HEK293 (cell line): ENCODE data around the gene ARID5A.

Experiments used
- CTCF ChIA-PET: fragments of 350-600 bp; formaldehyde crosslinking; extraction: SDS; loops from one replicate; lab custom pipeline; 2021; ENCODE audit warnings: antibody characterized with exemption; lab: Yijun Ruan, JAX
- POLR2A ChIA-PET: fragments of 300-600 bp; formaldehyde crosslinking; extraction: SDS; loops from one replicate; lab custom pipeline; 2020; ENCODE audit warnings: antibody characterized with exemption, inconsistent platforms; lab: Yijun Ruan, JAX
- H3K27ac ChIP-seq: fragments of 200-500 bp; sonication (Bioruptor generic); 2 replicates; pipeline ENCODE4 v1.5.1; 2014; ENCODE audit warnings: low read depth, low read length, control low read depth, inconsistent platforms; ENCODE audit errors: extremely low read depth
- H3K36me3 ChIP-seq, 2 experiments: fragments of 200-500 bp in 1 of 2; sonication (Bioruptor generic) in 1 of 2; 1 replicate in 1 of 2; 2 replicates in 1 of 2; pipeline ENCODE4 v1.5.1; 2014 to 2017; ENCODE audit warnings: inconsistent platforms in 2 of 2, low read length in 2 of 2; ENCODE audit not compliant: control insufficient read depth in 2 of 2, insufficient read depth in 1 of 2
- H3K4me1 ChIP-seq: fragments of 200-500 bp; sonication (Bioruptor generic); 2 replicates; pipeline ENCODE4 v1.5.1; 2014; ENCODE audit warnings: mild to moderate bottlenecking, low read length, inconsistent platforms; ENCODE audit not compliant: control insufficient read depth, insufficient read depth
- H3K4me3 ChIP-seq: 2 replicates; pipeline ENCODE4 v1.5.1; 2011; ENCODE audit warnings: low read depth, mild to moderate bottlenecking, control low read depth, low read length, moderate library complexity
- H3K9me3 ChIP-seq: fragments of 200-500 bp; sonication (Bioruptor generic); 2 replicates; pipeline ENCODE4 v1.5.1; 2014; ENCODE audit warnings: low read depth, low read length, inconsistent platforms; ENCODE audit not compliant: control insufficient read depth, insufficient read depth
- EGR2 ChIP-seq: fragments of 450-650 bp; formaldehyde crosslinking; IDR thresholded peaks from 2 replicates; pipeline ENCODE4 v1.5.1; 2016; ENCODE audit warnings: low read depth, missing biosample characterization, missing genetic modification characterization
- FEZF1 ChIP-seq: fragments of 450-650 bp; formaldehyde crosslinking; IDR thresholded peaks from 2 replicates; pipeline ENCODE4 v1.5.1; 2016; ENCODE audit warnings: missing biosample characterization, missing genetic modification characterization
- YY1 ChIP-seq: fragments of 450-650 bp; formaldehyde crosslinking; IDR thresholded peaks from 2 replicates; pipeline ENCODE4 v1.5.1; 2018; ENCODE audit warnings: missing biosample characterization, missing genetic modification characterization
- ZBTB1 ChIP-seq: fragments of 450-650 bp; formaldehyde crosslinking; IDR thresholded peaks from 2 replicates; pipeline ENCODE4 v1.5.1; 2016; ENCODE audit warnings: missing biosample characterization, missing genetic modification characterization
- ZFHX2 ChIP-seq: fragments of 450-650 bp; formaldehyde crosslinking; conservative IDR thresholded peaks from 2 replicates; pipeline ENCODE4 v1.5.1; 2016; ENCODE audit warnings: missing biosample characterization, missing genetic modification characterization
- ZNF239 ChIP-seq: fragments of 450-650 bp; formaldehyde crosslinking; IDR thresholded peaks from 2 replicates; pipeline ENCODE4 v1.5.1; 2016; ENCODE audit warnings: missing biosample characterization, missing genetic modification characterization
- ZNF341 ChIP-seq: fragments of 450-650 bp; formaldehyde crosslinking; IDR thresholded peaks from 2 replicates; pipeline ENCODE4; 2016; ENCODE audit warnings: low read depth, missing biosample characterization, missing genetic modification characterization
- ZNF366 ChIP-seq: fragments of 450-650 bp; formaldehyde crosslinking; conservative IDR thresholded peaks from 2 replicates; pipeline ENCODE4 v1.5.1; 2016; ENCODE audit warnings: missing biosample characterization, missing genetic modification characterization
- ZNF514 ChIP-seq: fragments of 450-650 bp; formaldehyde crosslinking; IDR thresholded peaks from 2 replicates; pipeline ENCODE4 v1.5.1; 2016; ENCODE audit warnings: missing biosample characterization, missing genetic modification characterization
- ZNF571 ChIP-seq: fragments of 450-650 bp; formaldehyde crosslinking; IDR thresholded peaks from 2 replicates; pipeline ENCODE4 v1.5.0; 2017; ENCODE audit warnings: missing biosample characterization, missing genetic modification characterization
- ZNF621 ChIP-seq: fragments of 450-650 bp; formaldehyde crosslinking; IDR thresholded peaks from 2 replicates; pipeline ENCODE4 v1.5.1; 2017; ENCODE audit warnings: missing biosample characterization, missing genetic modification characterization
- ZNF747 ChIP-seq: fragments of 450-650 bp; formaldehyde crosslinking; IDR thresholded peaks from 2 replicates; pipeline ENCODE4 v1.5.1; 2016; ENCODE audit warnings: missing biosample characterization, missing genetic modification characterization
- ZNF777 ChIP-seq: fragments of 450-650 bp; formaldehyde crosslinking; IDR thresholded peaks from 2 replicates; pipeline ENCODE4 v1.5.1; 2017; ENCODE audit warnings: missing biosample characterization, missing genetic modification characterization, borderline replicate concordance
- ZSCAN16 ChIP-seq: fragments of 450-650 bp; formaldehyde crosslinking; IDR thresholded peaks from 2 replicates; pipeline ENCODE4 v1.5.1; 2016; ENCODE audit warnings: missing biosample characterization, missing genetic modification characterization
- TF ChIP-seq, protein P1 (sequence below): fragments of 450-650 bp; formaldehyde crosslinking; IDR thresholded peaks from 2 replicates; pipeline ENCODE4 v1.5.1; 2017; ENCODE audit warnings: missing biosample characterization, missing genetic modification characterization
- TF ChIP-seq, protein P2 (sequence below): fragments of 450-650 bp; formaldehyde crosslinking; IDR thresholded peaks from 2 replicates; pipeline ENCODE4 v1.5.1; 2016; ENCODE audit warnings: missing biosample characterization, missing genetic modification characterization
- TF ChIP-seq, protein P3 (sequence below): fragments of 450-650 bp; formaldehyde crosslinking; IDR thresholded peaks from 2 replicates; pipeline ENCODE4 v1.5.1; 2016; ENCODE audit warnings: missing biosample characterization, missing genetic modification characterization
- TF ChIP-seq, protein P4 (sequence below): fragments of 450-650 bp; formaldehyde crosslinking; IDR thresholded peaks from 2 replicates; pipeline ENCODE4; 2016; ENCODE audit warnings: missing biosample characterization, missing genetic modification characterization
- TF ChIP-seq, protein P5 (sequence below): fragments of 450-650 bp; formaldehyde crosslinking; IDR thresholded peaks from 2 replicates; pipeline ENCODE4 v1.5.1; 2016; ENCODE audit warnings: missing biosample characterization, missing genetic modification characterization
- TF ChIP-seq, protein P6 (sequence below): fragments of 450-650 bp; formaldehyde crosslinking; IDR thresholded peaks from 2 replicates; pipeline ENCODE4 v1.5.1; 2016; ENCODE audit warnings: missing biosample characterization, missing genetic modification characterization

The ARID5A gene

DNA sequence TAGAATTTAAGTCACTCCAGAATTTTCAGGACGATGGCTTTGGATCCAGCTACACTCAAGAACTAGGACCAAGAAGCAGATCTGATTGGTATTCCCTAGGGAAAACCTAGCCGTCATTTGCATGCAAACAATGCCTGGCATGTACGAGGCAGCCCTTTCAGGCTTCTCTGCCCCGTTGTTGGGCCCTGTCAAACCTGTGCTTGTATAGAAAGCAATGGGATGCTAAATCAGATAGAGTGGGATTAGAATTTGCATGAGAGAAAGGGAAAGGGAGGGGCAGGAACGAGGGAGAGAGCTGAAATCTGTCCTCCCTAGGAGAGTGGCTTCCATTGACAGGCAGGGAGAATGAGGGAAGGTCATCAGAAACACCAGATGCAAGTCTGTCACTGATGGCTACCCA, 28.6 kb downstream of the ARID5A start (continued):
- TF ChIP-seq, protein P1, sequence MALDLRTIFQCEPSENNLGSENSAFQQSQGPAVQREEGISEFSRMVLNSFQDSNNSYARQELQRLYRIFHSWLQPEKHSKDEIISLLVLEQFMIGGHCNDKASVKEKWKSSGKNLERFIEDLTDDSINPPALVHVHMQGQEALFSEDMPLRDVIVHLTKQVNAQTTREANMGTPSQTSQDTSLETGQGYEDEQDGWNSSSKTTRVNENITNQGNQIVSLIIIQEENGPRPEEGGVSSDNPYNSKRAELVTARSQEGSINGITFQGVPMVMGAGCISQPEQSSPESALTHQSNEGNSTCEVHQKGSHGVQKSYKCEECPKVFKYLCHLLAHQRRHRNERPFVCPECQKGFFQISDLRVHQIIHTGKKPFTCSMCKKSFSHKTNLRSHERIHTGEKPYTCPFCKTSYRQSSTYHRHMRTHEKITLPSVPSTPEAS (tag by site-specific recombination) = no peak
- TF ChIP-seq, all 188 proteins: peak for 0

DNA sequence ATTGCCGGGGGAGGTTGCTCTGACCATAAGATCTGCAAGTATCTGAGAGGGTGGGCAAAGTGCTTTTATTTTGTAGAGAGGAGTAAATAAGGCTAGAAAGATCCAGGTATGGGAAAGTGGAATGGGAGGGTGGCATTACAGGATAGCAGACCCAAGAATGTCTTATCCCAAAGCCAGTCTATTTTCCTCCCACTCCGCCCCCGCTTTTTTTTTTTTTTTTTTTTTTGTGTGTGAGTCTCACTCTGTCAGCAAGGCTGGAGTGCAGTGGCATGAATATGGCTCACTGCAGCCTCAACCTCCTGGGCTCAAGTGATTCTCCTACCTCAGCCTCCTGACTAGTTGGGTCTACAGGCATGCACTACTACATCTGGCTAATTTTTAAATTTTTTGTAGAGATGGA, 31.5 kb downstream of the ARID5A start:
- no peak overlapping the region for H3K27ac ChIP-seq
- TF ChIP-seq, protein P2, sequence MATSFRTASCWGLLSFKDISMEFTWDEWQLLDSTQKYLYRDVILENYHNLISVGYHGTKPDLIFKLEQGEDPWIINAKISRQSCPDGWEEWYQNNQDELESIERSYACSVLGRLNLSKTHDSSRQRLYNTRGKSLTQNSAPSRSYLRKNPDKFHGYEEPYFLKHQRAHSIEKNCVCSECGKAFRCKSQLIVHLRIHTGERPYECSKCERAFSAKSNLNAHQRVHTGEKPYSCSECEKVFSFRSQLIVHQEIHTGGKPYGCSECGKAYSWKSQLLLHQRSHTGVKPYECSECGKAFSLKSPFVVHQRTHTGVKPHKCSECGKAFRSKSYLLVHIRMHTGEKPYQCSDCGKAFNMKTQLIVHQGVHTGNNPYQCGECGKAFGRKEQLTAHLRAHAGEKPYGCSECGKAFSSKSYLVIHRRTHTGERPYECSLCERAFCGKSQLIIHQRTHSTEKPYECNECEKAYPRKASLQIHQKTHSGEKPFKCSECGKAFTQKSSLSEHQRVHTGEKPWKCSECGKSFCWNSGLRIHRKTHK (tag by site-specific recombination) = no peak
- TF ChIP-seq EGR2 (tag by site-specific recombination) (peak; percentile 82), ZNF341 (tag by site-specific recombination) (no peak), ZFHX2 (tag by site-specific recombination) (peak; percentile 79)
- TF ChIP-seq, protein P3, sequence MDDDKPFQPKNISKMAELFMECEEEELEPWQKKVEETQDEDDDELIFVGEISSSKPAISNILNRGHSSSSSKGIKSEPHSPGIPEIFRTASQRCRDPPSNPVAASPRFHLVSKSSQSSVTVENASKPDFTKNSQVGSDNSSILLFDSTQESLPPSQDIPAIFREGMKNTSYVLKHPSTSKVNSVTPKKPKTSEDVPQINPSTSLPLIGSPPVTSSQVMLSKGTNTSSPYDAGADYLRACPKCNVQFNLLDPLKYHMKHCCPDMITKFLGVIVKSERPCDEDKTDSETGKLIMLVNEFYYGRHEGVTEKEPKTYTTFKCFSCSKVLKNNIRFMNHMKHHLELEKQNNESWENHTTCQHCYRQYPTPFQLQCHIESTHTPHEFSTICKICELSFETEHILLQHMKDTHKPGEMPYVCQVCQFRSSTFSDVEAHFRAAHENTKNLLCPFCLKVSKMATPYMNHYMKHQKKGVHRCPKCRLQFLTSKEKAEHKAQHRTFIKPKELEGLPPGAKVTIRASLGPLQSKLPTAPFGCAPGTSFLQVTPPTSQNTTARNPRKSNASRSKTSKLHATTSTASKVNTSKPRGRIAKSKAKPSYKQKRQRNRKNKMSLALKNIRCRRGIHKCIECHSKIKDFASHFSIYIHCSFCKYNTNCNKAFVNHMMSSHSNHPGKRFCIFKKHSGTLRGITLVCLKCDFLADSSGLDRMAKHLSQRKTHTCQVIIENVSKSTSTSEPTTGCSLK (tag by site-specific recombination) = no peak
- TF ChIP-seq, all 188 proteins: peak for 2
- CTCF ChIA-PET = no interaction called here
- H3K4me3 ChIP-seq = no peak overlapping the region
- POLR2A ChIA-PET = no interaction called here
- H3K9me3 ChIP-seq = no peaks in the 10 kb centered on the region
- no peaks in the 10 kb centered on the region for H3K4me1 ChIP-seq
- H3K36me3 ChIP-seq = no peaks in the 10 kb centered on the region

DNA sequence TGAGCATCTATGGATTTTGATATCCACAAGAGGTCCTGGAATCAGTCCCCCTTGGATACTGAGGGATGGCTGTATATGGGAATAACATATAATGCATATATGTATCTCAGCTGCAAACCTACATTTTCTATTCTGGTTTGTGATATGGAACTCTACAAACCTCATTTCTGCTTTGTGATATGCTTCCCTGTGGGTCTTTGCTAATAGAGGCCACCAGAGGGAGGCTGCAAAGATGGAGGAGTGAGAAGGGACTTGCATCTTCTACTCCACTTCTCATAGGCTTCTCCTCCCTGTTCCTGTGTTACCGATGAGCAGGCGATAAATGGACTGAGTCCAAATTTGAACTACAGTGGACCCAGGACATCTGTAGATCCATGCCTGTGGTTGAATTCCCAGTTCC, 37.8 kb downstream of the ARID5A start:
- CTCF ChIA-PET = no interaction called here
- TF ChIP-seq ZNF777 (tag by site-specific recombination) = no peak
- no peak for TF ChIP-seq ZNF621 (tag by site-specific recombination)
- TF ChIP-seq ZBTB1 (tag by site-specific recombination) = no peak
- Histone ChIP-seq H3K4me3 (no peak overlapping the region), H3K4me1 (no peaks in the 10 kb centered on the region), H3K36me3 (no peaks in the 10 kb centered on the region), H3K9me3 (no peaks in the 10 kb centered on the region), H3K27ac (no peak overlapping the region)
- POLR2A ChIA-PET = no interaction called here

DNA sequence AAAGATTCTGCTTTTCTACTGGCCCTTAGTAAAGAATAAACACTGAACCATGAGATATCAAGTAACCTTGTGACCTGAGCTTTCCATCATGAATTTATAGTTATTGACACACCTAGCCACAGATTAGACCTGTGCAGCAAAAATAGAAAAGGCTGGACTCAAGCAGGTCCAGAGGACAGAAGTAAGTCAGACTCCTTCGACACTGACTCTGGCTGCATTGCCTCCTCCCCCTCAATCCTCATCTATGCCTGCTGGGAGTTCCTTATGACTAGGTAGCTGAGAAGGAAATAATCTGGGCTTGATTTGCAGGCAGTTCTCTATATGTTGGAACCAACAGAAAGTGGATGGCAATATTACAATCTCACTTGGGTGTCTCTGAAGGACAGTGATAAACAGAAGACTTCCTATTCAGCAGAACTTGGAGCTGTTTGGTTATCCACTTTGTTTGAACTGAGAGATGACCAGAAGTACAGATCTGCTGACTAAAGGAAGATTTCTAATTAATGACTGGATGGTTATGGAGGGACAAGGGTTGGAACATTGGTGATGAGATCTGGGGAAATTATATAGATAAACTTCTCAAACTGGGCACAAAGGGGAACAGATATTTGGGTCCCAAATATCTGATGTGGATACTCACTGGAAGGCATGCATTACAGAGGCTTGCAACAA, 39.4 kb downstream of the ARID5A start:
- POLR2A ChIA-PET = no interaction called here
- TF ChIP-seq ZNF571 (tag by site-specific recombination) (no peak), ZSCAN16 (tag by site-specific recombination) (no peak), ZNF239 (tag by site-specific recombination) (no peak), YY1 (no peak), ZNF747 (no peak), ZNF366 (tag by site-specific recombination) (no peak), FEZF1 (tag by site-specific recombination) (no peak), ZNF514 (tag by site-specific recombination) (no peak)
- TF ChIP-seq, protein P4, sequence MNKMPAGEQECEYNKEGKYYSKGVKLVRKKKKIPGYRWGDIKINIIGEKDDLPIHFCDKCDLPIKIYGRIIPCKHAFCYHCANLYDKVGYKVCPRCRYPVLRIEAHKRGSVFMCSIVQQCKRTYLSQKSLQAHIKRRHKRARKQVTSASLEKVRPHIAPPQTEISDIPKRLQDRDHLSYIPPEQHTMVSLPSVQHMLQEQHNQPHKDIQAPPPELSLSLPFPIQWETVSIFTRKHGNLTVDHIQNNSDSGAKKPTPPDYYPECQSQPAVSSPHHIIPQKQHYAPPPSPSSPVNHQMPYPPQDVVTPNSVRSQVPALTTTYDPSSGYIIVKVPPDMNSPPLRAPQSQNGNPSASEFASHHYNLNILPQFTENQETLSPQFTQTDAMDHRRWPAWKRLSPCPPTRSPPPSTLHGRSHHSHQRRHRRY (tag by site-specific recombination) = no peak
- TF ChIP-seq, protein P5, sequence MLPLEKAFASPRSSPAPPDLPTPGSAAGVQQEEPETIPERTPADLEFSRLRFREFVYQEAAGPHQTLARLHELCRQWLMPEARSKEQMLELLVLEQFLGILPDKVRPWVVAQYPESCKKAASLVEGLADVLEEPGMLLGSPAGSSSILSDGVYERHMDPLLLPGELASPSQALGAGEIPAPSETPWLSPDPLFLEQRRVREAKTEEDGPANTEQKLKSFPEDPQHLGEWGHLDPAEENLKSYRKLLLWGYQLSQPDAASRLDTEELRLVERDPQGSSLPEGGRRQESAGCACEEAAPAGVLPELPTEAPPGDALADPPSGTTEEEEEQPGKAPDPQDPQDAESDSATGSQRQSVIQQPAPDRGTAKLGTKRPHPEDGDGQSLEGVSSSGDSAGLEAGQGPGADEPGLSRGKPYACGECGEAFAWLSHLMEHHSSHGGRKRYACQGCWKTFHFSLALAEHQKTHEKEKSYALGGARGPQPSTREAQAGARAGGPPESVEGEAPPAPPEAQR (tag by site-specific recombination) = no peak
- TF ChIP-seq, protein P6, sequence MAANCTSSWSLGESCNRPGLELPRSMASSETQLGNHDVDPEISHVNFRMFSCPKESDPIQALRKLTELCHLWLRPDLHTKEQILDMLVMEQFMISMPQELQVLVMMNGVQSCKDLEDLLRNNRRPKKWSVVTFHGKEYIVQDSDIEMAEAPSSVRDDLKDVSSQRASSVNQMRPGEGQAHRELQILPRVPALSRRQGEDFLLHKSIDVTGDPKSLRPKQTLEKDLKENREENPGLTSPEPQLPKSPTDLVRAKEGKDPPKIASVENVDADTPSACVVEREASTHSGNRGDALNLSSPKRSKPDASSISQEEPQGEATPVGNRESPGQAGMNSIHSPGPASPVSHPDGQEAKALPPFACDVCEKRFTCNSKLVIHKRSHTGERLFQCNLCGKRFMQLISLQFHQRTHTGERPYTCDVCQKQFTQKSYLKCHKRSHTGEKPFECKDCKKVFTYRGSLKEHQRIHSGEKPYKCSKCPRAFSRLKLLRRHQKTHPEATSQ (tag by site-specific recombination) = no peak

More for the DNA sequence above, 39.4 kb downstream of the ARID5A start:
- H3K4me3 ChIP-seq = no peak overlapping the region
- H3K27ac ChIP-seq = no peak overlapping the region
- H3K9me3 ChIP-seq = no peaks in the 10 kb centered on the region
- CTCF ChIA-PET = interaction anchor here (0.6 kb wide), 2 partner anchors 17 to 296 kb away, joined by 3 read pairs; no protein-coding TSS in a partner anchor
- no peaks in the 10 kb centered on the region for H3K36me3 ChIP-seq
- H3K4me1 ChIP-seq = no peaks in the 10 kb centered on the region
